Testis (tissue), 2 donors: ENCODE measurements around the gene MAPKAPK5.

ENCODE experiments used
- POLR2A ChIP-seq: fragments of 450-650 bp; IDR thresholded peaks from one replicate; pipeline ENCODE4 v1.6.1; 2017; ENCODE audit warnings: antibody characterized with exemption, mild to moderate bottlenecking, moderate library complexity
- TF ChIP-seq, protein P1 (sequence below), 3 experiments: fragments of 450-650 bp in 2 of 3; fragments of 200-600 bp in 1 of 3; sonication (generic) in 1 of 3; IDR thresholded peaks; one replicate each; pipeline ENCODE4 v1.5.1; 2016 to 2019; ENCODE audit warnings: antibody characterized with exemption in 3 of 3, mild to moderate bottlenecking in 2 of 3, moderate library complexity in 1 of 3

DNA sequence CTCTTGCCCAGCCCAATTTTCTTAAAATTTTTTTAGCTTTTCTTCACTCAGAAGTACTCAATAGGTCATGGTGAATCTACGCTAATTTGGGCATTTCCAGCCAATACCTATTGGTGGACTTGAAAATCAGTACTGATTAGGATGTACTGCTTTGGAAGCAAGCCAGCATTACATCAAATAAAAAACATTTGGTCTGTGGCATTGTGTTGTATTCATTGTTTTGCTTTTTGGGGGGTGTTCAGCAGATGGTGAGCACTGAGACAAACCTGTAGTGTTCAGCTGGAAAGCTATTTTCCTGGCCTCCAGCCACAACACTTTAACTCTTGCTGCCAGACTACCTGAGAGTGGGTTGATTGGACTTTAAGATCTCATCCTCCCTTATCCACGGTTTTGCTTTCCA lies 4.0 kb downstream of the MAPKAPK5 start:
- TF ChIP-seq, protein P1, sequence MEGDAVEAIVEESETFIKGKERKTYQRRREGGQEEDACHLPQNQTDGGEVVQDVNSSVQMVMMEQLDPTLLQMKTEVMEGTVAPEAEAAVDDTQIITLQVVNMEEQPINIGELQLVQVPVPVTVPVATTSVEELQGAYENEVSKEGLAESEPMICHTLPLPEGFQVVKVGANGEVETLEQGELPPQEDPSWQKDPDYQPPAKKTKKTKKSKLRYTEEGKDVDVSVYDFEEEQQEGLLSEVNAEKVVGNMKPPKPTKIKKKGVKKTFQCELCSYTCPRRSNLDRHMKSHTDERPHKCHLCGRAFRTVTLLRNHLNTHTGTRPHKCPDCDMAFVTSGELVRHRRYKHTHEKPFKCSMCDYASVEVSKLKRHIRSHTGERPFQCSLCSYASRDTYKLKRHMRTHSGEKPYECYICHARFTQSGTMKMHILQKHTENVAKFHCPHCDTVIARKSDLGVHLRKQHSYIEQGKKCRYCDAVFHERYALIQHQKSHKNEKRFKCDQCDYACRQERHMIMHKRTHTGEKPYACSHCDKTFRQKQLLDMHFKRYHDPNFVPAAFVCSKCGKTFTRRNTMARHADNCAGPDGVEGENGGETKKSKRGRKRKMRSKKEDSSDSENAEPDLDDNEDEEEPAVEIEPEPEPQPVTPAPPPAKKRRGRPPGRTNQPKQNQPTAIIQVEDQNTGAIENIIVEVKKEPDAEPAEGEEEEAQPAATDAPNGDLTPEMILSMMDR (IDR thresholded peaks at IDR 0.05), result no peak
- no peak for TF ChIP-seq POLR2A
